Natural killer cell (primary cell): ENCODE data around the gene AHNAK2. TPM values are rescaled to one million over a fixed set of nuclear protein-coding genes. Genes with fewer than 3 reads are reported as not detected.
"Not testable (repeated sequence)": the region's sequence is repeated elsewhere in the genome, so short reads cannot be mapped to it uniquely, and the experiment has no call there.

Experiments
- ATAC-seq, 3 donors: fragments of 150-1000 bp in 2 of 3; fragments of 200-7000 bp in 1 of 3; cut with Tn5 transposase; 1 replicate in 1 of 3; 2 replicates in 2 of 3; pipeline ENCODE4 v1.10.0; 2021; ENCODE audit warnings: mild to moderate bottlenecking in 2 of 3, moderate library complexity in 2 of 3
- DNase-seq, 2 donors: peaks; one replicate each; pipeline versions ENCODE4 v3.0.0 to v3.0.0-alpha.2; 2013 to 2021; ENCODE audit warnings: mixed read lengths in 1 of 2
- H3K27ac ChIP-seq: one replicate; pipeline ENCODE4 v1.5.1; 2013; ENCODE audit warnings: mild to moderate bottlenecking, low read length
- H3K27me3 ChIP-seq: one replicate; pipeline ENCODE4 v1.6.1; 2013; ENCODE audit warnings: low read length; ENCODE audit not compliant: control insufficient read depth, insufficient read depth
- H3K36me3 ChIP-seq: one replicate; pipeline ENCODE4 v1.6.1; 2013; ENCODE audit warnings: low read length; ENCODE audit not compliant: control insufficient read depth, insufficient read depth
- H3K4me1 ChIP-seq: one replicate; pipeline ENCODE4 v1.6.1; 2013; ENCODE audit warnings: low read length; ENCODE audit not compliant: control insufficient read depth, insufficient read depth
- H3K4me3 ChIP-seq: one replicate; pipeline ENCODE4 v1.5.1; 2013; ENCODE audit warnings: low read length
- H3K9me3 ChIP-seq: one replicate; pipeline ENCODE4 v1.6.1; 2013; ENCODE audit warnings: low read length; ENCODE audit not compliant: control insufficient read depth, insufficient read depth
- H3K27ac Mint-ChIP-seq, 2 donors: one replicate each; pipeline ENCODE4 v1.8.0; 2022; ENCODE audit warnings: mild to moderate bottlenecking in 2 of 2, mixed read lengths in 2 of 2, moderate library complexity in 1 of 2
- H3K27me3 Mint-ChIP-seq, 2 donors: one replicate each; pipeline ENCODE4 v1.8.0; 2022; ENCODE audit warnings: low read depth in 2 of 2, mixed read lengths in 2 of 2
- H3K36me3 Mint-ChIP-seq: one replicate; pipeline ENCODE4 v1.8.0; 2022; ENCODE audit warnings: mixed read lengths
- H3K4me1 Mint-ChIP-seq, 2 donors: one replicate each; pipeline ENCODE4 v1.8.0; 2022; ENCODE audit warnings: mixed read lengths in 2 of 2
- H3K4me3 Mint-ChIP-seq: one replicate; pipeline ENCODE4 v1.8.0; 2022; ENCODE audit warnings: mild to moderate bottlenecking, moderate library complexity, mixed read lengths
- H3K9me3 Mint-ChIP-seq, 2 donors: one replicate each; pipeline ENCODE4 v1.8.0; 2022; ENCODE audit warnings: mixed read lengths in 2 of 2
- CTCF ChIP-seq: fragments of 200-600 bp; IDR thresholded peaks from one replicate; pipeline ENCODE4 v1.8.0; 2022; ENCODE audit warnings: antibody characterized with exemption
- WGBS: methylation state at CpG from one replicate; pipeline ENCODE4 v1.1.7; 2013; ENCODE audit warnings: missing lambda C conversion rate; ENCODE audit not compliant: insufficient coverage; 5-methylcytosine and 5-hydroxymethylcytosine counted together
- intact Hi-C: fragments of 100-400 bp; cut with micrococcal nuclease; formaldehyde crosslinking; loops from one replicate; pipeline ENCODE4 v1.14.2; 2022
- total RNA-seq, 4 donors: library from RNA; stranded (reverse); fragments of 120-200 nt in 1 of 4; gene quantifications; one replicate each; pipeline versions ENCODE4 v1.2.3 to v1.2.4, GENCODE V29; 2013 to 2022

The AHNAK2 gene
- under 1 TPM in 1 of 3 donors, not detected in 2; 0.05 TPM for total RNA-seq
- not detected for total RNA-seq (2013)

- H3K4me1 ChIP-seq: peaks cover 15% of the 10 kb centered on the region
- H3K27me3 Mint-ChIP-seq: peaks cover 8 to 22% of the 10 kb centered on the region in 2 donors
- H3K27ac ChIP-seq: no peak within 1 kb of the TSS
- no peaks in the 10 kb centered on the region for H3K9me3 Mint-ChIP-seq
- 3% methylated on average over 111 of the region's 111 CpGs for WGBS
- no peak for TF ChIP-seq CTCF
- H3K36me3 ChIP-seq: no peaks in the 10 kb centered on the region
- peaks cover 15% of the 10 kb centered on the region for H3K27me3 ChIP-seq
- peak within 1 kb of the TSS in 1 of 2 donors; percentile 5 for H3K27ac Mint-ChIP-seq
- intact Hi-C loops: loop anchor here (10.0 kb wide), 1 partner anchor 377 kb away; no protein-coding TSS in a partner anchor
- H3K36me3 Mint-ChIP-seq: no peaks in the 10 kb centered on the region
- H3K4me3 Mint-ChIP-seq: peak within 1 kb of the TSS; percentile 82
- no peak within 1 kb of the TSS for H3K4me3 ChIP-seq
- DNase-seq (peak in 1 of 2 donors; percentile 73), ATAC-seq (peak; percentile 55 to 80 (median 75))
- H3K9me3 ChIP-seq: no peaks in the 10 kb centered on the region
- H3K4me1 Mint-ChIP-seq: peaks cover 11 to 24% of the 10 kb centered on the region in 2 donors
Measured at GRCh38 chr14:104977681-104978653, at the start of gene AHNAK2. TSS of gene AHNAK2 (minus strand) at chr14:104978374. CDS start at chr14:104978237, 137 bp downstream.

- H3K9me3 Mint-ChIP-seq: not testable (repeated sequence)
Measured at GRCh38 chr14:105027718-105028117, 49.5 kb upstream of the AHNAK2 start.

DNA sequence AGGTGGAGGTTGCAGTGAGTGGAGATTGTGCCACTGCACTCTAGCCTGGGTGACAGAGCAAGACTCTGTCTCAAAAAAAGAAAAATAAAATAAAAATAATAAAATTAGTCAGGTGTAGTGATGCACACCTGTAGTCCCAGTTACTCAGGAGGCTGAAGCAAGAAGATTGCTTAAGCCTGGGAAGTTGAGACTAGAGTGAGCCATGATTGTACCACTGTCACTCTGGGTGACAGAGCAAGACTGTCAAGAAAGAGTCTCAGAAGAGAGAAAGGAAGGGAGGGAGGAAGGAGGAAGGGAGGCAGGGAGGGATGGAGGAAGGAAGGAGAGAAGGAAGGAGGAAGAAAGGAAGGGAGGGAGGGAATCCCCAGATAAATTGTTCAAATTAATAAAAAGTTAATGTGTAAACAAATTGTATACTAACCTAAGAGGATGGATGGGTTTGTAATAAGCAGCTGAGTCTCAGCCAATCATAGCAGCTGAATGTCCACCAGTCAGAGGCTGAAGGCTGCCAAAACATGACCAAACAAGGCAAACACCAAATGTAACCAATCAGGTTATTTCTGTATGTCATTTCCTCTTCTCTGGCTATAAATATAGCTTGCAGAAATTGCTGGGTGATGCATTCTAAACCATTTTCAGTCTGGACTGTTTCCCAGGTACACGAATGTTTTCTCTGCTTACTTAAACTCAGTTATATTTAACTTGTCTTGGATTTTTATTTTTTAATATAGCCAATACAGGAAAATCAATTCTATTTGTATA, 48.8 kb upstream of the AHNAK2 start:
- Mint-ChIP-seq H3K9me3 (no peaks in the 10 kb centered on the region), H3K36me3 (no peaks in the 10 kb centered on the region), H3K27me3 (no peaks in the 10 kb centered on the region), H3K4me3 (no peak overlapping the region), H3K27ac (no peak overlapping the region), H3K4me1 (peaks cover 4 to 5% of the 10 kb centered on the region in 2 donors)
- Histone ChIP-seq H3K27me3 (no peaks in the 10 kb centered on the region), H3K4me1 (peaks cover 17% of the 10 kb centered on the region), H3K36me3 (no peaks in the 10 kb centered on the region), H3K9me3 (no peaks in the 10 kb centered on the region), H3K27ac (no peak overlapping the region), H3K4me3 (no peak overlapping the region)
- intact Hi-C loops: no loop called here
- ATAC-seq: no peak
- DNase-seq: no peak
- TF ChIP-seq CTCF: no peak
- no CpG with 5 or more reads among the region's 1 CpG for WGBS

More at GRCh38 chr14:105027718-105028117, 49.5 kb upstream of the AHNAK2 start:
- peaks cover 8 to 10% of the 10 kb centered on the region in 2 donors for H3K4me1 Mint-ChIP-seq
- H3K9me3 ChIP-seq, H3K27ac ChIP-seq, H3K36me3 ChIP-seq, DNase-seq, ATAC-seq, H3K4me3 Mint-ChIP-seq, intact Hi-C loops, H3K36me3 Mint-ChIP-seq, H3K4me3 ChIP-seq, H3K27ac Mint-ChIP-seq, H3K27me3 ChIP-seq, H3K27me3 Mint-ChIP-seq: not testable (repeated sequence)
- 93% methylated on average over 4 of the region's 4 CpGs for WGBS
- H3K4me1 ChIP-seq: peaks cover 14% of the 10 kb centered on the region
